ENCODE data around the gene ATP13A2.
"Not testable (repeated sequence)": the region's sequence is repeated elsewhere in the genome, so short reads cannot be mapped to it uniquely, and the experiment has no call there.

Gene ATP13A2

GRCh38 chr1:16949026-16949425 lies 62.7 kb downstream of the ATP13A2 start:
- DNase-seq: not testable (repeated sequence)

DNA sequence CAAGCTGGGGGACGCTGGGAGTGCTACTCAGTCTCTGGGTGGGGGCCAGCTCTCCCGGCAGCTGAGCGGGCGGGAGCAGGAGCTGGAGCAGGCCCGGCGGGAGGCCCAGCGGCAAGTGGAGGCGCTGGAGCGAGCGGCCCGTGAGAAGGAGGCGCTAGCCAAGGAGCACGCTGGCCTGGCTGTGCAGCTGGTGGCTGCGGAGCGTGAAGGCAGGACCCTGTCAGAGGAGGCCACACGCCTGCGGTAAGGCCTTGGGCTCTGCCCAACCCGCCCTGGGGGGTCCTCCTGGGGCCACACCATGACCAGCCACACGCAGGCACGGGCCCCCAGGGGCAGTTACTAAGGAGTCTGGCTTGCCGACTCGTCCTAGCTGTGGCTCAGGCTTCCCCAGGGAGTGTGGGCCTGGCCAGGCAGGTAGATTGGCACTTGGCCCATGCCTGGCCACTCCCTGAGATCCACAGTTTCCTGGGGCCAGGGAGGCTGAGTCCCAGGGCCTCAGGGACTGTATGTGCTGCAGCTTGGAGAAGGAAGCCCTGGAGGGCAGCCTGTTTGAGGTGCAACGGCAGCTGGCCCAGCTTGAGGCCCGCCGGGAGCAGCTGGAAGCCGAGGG lies 63.3 kb downstream of the ATP13A2 start:
- DNase-seq: peak; percentile 34

- DNase-seq: no peak
Observed at GRCh38 chr1:16946646-16947045, 65.1 kb downstream of the ATP13A2 start.

GRCh38 chr1:16946185-16946584 lies 65.5 kb downstream of the ATP13A2 start:
- not testable (repeated sequence) for DNase-seq

- not testable (repeated sequence) for DNase-seq
Observed at GRCh38 chr1:16945512-16945911, 66.2 kb downstream of the ATP13A2 start.

DNA sequence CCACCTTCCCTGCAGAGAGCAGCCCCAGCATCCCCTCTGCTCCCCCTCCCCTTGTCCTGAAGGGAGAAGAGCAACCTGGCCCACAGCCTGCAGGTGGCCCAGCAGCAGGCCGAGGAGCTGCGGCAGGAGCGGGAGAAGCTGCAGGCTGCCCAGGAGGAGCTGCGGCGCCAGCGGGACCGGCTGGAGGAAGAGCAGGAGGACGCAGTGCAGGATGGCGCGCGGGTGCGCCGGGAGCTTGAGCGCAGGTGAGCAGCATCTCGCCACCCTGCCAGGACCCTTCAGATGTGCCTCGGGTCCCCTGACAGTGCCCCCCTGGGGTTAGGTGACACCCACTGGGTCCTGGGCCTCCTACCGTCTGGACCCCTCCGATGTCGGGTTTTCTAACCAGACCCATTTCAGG lies 67.7 kb downstream of the ATP13A2 start:
- no peak for DNase-seq

- DNase-seq: not testable (repeated sequence)
Observed at GRCh38 chr1:16939386-16940180, 72.1 kb downstream of the ATP13A2 start.

GRCh38 chr1:16938351-16939321 lies 73.1 kb downstream of the ATP13A2 start:
- no peak for DNase-seq

- DNase-seq: not testable (repeated sequence)
Observed at GRCh38 chr1:16936580-16936979, 75.1 kb downstream of the ATP13A2 start.

Data from NCI-H510A treated with DMSO at 0.1 percent for 48 hours (cell line).